GM18861 (cell line): Measurements from ENCODE around the gene SYNPR.

Experiments used
- ATAC-seq: cut with Tn5 transposase; IDR thresholded peaks from one replicate; pipeline ENCODE4 v1.9.1; 2021; ENCODE audit not compliant: unreplicated experiment

Gene SYNPR

DNA sequence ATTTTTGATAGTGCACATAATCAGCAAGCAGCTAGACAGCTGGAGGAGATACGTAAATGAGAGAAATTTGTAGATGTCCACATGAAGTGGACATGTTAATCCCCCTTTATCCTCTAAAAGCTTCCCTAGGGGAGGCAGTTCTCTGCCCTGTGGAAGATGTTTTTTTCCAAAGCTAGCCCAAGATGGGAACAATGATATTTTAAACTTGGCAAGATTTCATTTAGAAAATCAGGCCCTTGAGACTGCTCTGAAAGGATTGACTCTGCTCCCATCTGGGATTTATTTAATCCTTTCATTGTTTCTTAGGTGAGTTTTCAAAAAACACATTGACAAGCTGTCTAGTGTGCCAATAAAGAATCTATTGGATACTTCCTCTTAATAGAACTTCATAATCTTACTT lies 92.0 kb downstream of the SYNPR start:
- no peak for ATAC-seq

DNA sequence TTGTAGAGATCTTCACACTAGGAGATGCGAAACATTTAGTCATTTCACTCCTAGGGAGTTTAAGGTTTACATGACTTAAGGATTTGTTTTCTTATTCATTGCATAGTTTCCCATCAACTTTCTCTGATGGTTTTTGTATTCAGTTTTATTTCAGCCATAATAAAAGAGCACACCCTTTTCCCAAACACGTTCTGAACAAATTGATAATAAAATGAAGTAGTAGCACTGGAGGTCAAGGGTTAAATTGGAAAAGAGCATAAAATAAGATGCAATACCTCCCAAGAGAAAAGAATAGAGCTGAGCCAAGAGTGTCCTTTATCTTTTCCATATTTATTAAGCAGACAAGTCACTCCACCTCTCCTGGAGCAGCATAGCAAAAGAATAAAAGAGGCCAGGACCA lies 104.9 kb downstream of the SYNPR start:
- no peak for ATAC-seq

DNA sequence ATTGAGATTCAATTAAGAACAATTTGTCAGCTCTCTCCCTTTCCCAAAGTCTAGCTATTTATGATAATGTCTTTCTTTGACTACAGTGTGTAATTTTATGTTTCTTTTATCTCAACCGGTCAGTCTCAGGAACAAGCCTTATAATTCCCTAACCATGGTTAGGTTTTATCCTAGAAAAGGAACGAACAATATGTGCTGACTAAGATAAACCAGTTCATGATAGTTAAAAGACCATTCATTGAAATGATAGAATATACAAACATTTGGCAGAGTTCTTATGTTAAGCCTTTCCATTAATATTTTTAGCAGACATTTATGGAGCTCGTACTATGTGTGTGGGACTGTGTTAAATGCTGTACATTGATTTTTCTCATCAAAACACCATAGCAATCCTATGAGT lies 106.3 kb downstream of the SYNPR start:
- no peak for ATAC-seq

DNA sequence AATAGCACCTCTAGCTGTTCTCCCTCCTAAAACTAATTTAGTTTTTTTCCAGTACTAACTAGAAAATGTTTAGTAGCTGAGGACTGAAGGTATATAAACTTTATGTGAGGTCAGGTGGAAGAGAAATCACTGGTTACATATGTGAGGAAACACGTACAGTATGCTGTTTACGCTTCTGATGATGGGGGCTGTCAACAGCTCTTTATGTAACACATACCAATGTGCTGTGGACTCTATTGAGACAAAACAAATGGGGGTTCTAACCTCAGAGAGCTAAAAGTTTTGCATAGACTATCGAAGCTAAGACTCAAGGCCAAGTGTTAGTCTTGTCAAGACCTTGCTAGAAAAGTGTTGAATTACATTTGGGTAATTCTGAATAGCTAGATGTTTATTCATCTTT lies 107.5 kb downstream of the SYNPR start:
- no peak for ATAC-seq

DNA sequence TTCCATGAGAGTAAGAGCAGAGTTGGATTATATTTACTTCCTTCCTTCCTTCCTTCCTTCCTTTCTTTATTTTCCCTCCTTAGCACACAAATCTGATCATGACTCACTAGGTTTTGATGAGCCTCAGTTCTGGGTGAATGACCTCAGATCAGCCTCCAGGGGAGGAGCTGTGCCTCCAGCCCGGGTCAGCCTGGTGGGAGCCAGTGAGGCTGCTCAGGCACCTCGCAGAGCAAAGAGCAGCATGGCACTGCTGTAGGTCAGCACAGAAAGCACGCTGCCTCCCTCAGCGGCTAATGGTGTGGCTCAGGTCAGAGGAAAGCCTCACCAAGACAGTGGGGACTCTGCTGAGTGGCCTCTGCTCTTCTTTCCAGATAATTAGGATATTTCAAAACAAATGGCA lies 108.5 kb downstream of the SYNPR start:
- no peak for ATAC-seq

DNA sequence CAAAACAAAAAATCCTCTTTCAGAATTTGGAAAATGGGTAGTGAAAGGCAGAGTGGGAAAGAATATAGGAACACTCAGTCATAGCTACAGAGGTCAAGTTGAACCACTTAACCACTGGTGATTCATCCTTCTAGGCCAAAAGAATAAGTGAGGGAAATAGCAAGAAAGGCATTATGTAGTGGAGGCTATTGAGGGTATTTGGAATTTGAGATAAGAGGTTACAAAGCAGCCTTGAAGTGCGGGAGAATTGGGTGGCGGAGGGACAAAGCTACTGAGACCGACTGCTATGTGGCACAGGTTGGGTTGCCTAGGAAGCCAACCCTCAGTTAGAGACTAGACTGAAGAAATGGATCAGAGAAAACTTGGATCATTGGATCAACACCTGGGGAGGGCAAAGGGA lies 109.5 kb downstream of the SYNPR start:
- ATAC-seq: no peak

DNA sequence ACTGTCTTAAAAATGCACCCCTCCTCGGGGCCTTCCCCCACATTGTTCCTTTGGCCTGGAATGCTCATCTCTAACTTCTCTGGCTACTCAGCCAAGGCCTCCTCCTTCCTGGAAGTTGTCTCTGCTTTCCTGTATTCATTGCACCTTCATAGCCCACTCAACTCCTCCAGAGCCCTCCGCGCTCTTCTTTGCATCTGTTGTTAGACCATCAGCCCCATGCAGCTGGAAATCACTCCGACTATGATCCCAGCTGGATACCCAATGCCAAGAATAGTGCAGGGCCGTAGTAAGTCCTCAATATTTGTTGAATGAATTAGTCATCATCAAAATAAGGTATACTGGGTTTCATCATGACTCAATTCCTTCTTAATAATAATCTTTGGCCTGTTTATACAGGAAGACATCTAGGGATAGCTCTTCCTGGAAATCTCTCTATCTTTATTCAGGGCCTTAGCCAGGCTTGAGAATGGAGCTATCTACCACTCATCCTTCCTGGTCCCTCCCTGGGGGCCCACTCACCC lies 112.7 kb downstream of the SYNPR start:
- ATAC-seq: no peak

DNA sequence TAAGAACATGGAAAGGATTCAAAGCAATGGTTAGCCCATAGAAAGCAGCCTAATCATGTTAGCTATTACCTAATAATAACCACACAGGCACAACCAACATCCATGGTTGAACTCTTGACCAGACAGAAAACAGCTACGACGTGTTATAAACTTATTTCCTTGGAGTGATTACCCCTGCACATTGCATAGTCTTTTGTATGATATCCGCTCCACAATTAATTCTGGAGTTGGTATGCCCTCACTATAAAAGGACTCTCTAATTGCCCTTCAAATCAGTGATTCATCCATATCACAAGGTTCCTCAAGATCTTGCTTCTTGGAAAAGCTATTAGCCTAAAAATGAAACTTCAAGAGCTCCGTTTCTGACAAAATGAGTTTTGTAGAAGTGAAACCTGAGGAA lies 117.9 kb downstream of the SYNPR start:
- no peak for ATAC-seq

DNA sequence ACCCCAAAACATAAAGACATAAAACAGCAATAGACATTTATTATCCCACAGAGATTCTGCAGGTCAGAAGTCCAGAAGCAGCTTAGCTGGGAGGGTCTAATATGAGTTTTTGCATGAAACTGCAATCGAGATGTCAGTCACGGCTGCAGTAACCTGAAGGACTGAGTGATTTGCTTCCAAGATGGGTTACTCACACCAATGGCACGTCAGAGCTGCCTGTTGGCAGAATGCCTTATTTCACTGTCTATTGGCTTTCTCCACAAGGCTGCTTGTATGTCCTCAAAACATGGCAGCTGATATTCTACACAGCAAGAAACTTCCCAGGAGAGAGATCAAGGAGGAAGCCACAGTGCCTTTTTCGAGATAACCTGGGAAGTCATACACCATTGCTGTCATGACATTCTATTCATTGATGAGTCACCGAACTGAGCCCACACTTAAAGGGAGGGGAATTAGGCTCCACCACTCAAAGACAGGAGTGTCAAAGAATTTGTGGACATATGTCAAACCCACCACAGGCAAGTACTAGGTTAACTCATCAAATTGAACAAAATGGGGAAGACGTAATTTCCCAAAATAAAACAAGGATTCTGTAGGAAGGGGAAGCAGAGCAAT lies 122.2 kb downstream of the SYNPR start:
- ATAC-seq: no peak

DNA sequence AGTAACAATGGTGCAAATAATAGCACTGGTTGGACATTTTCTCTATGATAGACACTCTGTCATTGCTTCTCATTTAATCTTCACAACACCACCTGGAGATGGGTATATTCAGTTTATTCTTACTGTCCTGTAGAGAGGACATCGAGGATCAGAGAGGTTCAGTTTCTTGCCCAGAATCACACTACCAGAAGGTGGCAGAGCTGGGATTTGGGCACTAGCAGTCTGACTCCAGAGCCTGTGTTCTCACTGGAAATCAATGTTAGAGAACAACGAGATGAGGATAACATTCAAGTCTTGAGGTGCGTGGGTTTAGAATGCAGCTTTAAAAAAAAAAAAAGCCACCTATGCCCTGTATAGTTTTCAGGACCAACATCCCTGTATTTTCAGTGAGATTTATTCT lies 127.8 kb downstream of the SYNPR start:
- ATAC-seq: no peak

DNA sequence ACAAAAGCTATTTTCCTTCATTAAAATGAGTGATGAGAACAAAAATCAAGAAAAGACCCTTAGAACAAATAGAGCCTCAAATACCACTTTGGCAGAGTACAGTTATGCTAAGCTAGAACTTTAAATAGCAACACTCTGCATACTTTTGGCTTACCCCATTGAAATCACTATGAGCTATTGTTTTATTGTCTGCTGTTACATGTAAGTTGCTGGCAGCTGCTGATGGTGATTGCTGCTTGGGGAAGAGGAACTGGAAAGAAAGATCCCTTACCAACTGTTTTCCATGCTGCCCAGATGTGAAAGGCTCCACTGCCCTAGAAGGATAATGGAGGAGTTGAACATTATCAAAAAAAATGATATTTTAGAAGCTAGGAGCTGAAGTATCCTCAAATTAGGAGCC lies 135.4 kb downstream of the SYNPR start:
- no peak for ATAC-seq

DNA sequence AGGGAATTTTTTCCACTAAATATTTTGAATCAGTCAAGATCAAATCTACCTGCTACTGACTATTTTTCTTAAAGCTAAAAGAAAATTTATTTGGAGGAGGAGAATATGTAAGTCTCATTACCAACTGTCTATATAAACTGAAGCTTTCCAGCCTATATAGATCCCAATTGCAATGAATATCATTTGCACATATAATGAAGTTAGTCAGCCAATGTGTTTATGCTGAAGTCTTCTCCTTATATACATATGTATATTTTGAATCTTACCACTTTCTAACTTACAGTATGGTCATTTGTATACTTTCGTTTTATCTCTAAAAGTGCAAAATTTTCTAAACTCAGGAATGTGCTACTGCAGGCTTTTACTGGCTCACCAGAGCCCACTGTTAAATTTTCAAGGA lies 136.5 kb downstream of the SYNPR start:
- ATAC-seq: no peak

DNA sequence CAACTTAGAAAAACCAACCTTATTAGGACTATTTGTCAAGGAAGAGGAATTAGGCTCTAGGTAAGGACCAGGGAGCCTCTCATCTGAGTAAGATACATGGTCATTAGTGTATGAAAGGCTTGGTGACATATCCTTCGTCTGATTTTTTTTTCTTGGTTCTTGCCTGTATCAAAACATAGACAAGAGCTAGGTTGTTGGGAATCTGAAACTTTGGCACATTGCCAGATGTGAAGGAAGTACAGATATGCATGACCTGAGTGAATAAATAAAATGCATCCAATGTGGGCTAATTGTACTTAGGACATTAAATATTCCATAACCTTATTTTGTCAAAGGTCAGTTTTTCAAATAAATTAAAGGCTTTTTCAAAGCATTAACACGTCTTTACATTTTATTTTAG lies 151.8 kb downstream of the SYNPR start:
- no peak for ATAC-seq

DNA sequence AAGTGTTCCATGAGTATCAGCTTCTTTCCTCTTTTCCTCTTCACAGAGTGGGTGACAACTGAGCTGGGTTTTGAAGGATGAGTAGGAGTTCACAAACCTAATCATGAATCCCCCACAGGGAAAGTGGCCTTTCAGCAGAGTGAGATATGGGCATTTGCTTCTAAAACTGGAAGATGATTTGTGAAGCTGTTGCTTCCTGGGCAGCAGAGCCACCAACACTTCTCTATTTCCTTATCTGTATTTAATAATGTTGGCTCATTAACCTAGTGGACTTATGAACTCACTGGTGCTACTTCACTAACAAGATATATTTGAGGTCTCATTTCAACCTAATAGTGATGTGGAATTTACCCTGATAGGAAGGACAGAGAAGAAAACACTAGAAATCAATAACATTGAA lies 152.8 kb downstream of the SYNPR start:
- no peak for ATAC-seq

DNA sequence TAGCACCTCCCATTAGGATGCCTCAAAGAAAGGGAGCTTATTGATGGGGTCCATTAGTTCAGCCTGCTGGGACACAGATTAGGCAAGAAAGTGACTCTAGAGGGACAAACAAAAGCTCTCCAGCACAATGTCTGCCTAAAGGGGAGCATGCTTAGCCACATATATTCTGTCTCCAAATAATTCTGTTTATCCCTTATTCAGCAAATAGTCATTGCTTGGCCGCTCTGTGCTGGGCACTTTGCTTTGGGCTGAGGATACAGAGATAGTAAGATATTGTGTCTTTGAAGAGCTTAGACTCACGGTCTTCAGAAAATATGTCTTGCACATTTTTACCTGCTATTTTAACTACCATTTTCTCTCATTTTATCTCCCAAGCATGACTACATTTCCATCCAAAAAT lies 159.8 kb downstream of the SYNPR start:
- no peak for ATAC-seq

DNA sequence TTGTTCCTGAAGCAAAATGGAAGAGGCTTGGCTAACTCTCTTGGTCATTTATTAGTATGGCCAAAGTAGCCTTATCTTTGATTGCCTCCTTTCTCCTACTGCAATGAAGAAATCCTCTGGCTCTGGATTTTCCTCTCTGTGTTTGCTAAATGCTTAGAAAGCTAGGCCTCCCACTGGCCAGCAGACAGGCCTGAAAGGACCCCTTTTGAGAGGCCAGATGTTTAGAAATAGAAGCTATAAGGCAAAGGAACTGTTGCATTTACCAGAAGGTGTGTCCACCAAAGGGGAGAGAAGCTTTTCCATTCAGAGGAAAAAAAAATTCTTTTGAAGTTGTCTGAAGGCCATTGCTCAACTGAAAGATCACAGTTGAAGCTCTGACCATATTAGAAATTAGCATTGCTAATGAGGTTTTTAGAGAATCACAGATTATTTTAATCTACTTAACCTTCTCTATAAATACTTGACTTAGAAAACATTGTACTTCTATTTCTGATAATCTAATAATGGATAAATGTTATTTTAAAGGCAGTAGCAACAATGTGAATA lies 160.8 kb downstream of the SYNPR start:
- no peak for ATAC-seq

DNA sequence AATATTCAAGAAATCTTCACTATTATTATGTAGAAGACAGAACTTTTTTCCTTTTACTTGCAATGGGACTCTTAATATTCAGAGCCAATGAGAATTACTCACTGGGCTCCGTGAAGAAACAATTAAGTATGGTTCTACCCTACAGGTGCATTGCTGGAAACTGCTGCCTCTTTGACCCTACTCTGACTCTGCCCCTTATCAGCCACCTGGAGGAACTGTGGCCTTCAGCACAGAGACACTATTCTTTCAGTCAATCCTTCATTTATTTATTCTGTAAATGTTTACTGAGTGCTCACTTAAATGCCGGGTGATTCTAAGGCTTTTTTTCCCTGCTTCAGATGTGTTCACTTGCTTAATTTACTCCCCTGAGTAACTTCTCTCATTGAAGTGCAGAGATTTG lies 163.2 kb downstream of the SYNPR start:
- no peak for ATAC-seq

DNA sequence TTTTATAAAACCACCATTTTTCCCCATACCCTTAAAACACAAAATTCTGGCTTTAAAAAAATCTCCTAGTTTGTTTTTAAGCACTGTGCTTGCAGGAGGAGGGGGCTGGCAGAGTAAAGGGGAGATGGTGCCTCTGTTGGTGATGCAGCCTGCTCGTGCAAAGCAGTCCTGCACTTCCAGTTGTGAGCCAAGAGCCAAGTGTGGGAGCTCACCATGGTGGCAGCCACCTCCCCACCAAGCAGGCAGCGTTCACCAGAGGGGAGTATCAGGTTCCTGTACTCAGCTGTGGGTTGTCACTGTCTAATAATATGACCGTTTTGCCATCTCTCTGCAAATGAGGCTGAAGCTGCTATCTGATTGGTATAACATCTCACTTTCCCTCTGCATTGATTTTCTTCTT lies 164.8 kb downstream of the SYNPR start:
- ATAC-seq: no peak

DNA sequence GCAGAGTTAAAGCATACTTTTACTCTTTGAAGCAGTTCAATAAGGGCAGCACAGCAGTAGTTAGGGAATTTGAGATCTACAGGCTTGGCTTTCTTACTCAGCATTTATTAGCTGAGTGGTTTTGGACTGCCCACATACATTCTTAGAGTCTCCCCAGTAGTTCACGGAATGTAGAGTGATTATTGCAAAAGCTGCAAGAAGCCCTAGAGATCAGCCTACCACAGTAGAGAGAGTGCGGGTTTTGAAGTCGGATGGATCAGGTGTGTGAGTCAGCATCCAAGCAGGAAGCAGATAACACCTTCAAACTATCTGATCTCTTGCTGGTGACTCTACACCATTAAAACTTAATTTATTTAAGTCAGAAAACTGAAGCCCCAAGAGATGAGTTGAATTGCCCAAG lies 171.9 kb downstream of the SYNPR start:
- no peak for ATAC-seq

DNA sequence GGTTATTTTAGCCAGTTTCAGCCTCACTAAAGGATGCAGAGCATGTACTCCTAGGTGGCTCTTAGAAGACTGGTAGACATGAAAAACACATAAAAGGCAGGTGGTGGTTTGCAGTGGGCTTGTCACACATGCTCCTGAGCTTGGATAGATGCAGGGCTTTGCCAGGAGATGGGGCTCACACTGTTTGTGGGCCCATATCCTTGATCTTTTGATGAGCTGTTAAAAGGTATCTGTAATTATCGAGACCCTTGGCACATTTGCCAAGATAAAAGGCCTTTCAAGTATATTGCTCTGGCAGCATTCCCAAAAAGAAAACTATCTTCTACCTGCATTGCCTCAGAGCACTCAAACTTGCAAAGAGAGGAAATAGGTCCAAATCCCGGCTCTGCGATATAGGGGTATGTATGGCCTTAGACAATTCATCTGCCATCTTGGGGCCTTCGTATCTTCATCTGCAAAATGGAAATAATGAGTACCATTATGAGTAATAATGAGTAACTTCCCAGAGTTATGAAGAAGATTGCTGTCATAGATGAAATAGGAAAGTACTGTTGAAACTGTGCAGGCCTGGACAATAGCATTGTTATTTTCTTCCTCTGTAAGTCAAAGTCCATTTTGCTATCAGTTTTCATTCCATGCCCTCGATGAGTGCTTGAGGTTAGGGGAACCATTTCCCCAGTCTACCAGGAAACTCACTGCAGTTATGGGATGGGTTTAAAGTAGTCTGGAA lies 172.7 kb downstream of the SYNPR start:
- no peak for ATAC-seq

DNA sequence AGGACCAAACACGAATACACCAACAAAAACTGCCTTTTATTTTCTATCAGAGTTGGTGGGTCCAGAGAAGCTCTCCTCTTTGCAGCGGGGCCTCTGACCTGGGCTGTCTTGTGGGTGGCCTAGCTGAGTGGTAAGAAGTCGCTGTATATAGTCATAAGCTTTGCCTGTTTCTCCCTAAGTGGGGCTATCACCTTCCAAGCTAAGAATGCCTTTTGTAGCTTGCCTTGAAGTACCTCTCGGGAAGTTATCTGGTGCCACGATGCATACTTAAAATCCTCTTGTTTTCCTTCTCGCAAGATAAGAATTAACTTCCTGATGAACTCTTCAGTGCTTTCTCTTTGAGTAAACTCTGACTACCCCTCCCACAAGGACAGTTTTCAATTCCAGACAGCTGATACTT lies 178.8 kb downstream of the SYNPR start:
- ATAC-seq: no peak

DNA sequence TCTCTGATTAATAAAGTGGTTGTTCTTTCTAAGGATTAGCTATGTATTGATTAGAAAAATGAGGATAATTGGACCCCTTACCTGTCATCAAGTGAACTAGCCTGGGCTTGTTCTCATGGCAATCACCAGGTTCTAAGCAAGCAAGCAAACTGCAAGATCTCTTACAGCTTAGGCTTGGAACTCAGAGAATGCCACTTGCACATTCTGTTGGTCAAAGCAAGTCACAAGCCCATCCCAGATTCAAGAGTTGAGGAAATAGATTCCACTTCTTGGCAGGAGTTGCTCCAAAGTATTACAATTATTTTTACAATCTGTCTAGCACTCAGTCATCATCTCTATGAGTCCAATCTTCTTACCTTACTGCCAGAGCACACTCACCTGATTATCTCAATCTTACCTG lies 180.3 kb downstream of the SYNPR start:
- ATAC-seq: no peak

DNA sequence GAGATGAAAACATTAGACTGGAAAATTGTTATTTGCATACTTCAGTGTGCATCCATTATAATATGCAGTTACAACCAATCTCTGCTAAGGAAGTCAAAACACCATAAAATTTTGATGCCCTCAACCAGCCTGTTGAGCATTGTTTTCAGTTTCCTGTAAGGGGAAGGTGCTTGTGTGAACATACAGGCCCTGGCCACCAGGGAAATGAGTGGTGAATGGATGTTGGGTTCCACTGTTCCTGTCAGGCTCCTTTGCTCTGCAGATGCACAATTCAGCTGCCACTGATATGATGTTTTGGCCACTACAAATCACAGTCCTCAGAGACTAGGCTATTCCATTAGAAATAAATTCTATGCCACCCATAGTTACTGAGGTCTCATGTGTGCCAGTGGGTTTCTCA lies 184.6 kb downstream of the SYNPR start:
- no peak for ATAC-seq
